HL-60 (cell line): ENCODE data around the gene CHST11.

Experiments used
- DNase-seq, 2 experiments: peaks; one replicate each; pipeline ENCODE4 v3.0.0-alpha.2; 2010 to 2020; ENCODE audit warnings: low read depth in 1 of 2, low spot score in 1 of 2
- H3K27ac ChIP-seq: fragments of 250-450 bp; sonication (Bioruptor Pico); replicated peaks from 2 replicates; pipeline ENCODE4 v1.5.1; 2020; ENCODE audit warnings: mild to moderate bottlenecking, moderate library complexity
- H3K27me3 ChIP-seq: fragments of 250-450 bp; sonication (Bioruptor Pico); 2 replicates; pipeline ENCODE4 v1.5.1; 2021; ENCODE audit warnings: mild to moderate bottlenecking, moderate library complexity; ENCODE audit not compliant: insufficient read depth, poor library complexity, severe bottlenecking
- H3K4me3 ChIP-seq: replicated peaks from 2 replicates; pipeline ENCODE4 v1.5.1; 2011; ENCODE audit warnings: mild to moderate bottlenecking, control low read depth, low read length; ENCODE audit not compliant: insufficient read depth
- GABPA ChIP-seq: IDR thresholded peaks from 2 replicates; pipeline ENCODE4 v1.6.1; 2012; ENCODE audit warnings: low read depth
- POLR2AphosphoS5 ChIP-seq: IDR thresholded peaks from 2 replicates; pipeline ENCODE4 v1.6.1; 2012; ENCODE audit warnings: low read depth
- SPI1 ChIP-seq: IDR thresholded peaks from 2 replicates; pipeline ENCODE4 v1.6.1; 2012; ENCODE audit warnings: low read depth, mild to moderate bottlenecking, borderline replicate concordance
- TF ChIP-seq, protein P1 (sequence below): IDR thresholded peaks from one replicate; pipeline ENCODE4 v1.5.1; 2011; ENCODE audit warnings: low read length, control low read depth, inconsistent platforms; ENCODE audit not compliant: insufficient read depth
- TF ChIP-seq, protein P2 (sequence below): IDR thresholded peaks from 2 replicates; pipeline ENCODE4 v1.6.1; 2012; ENCODE audit warnings: low read depth; ENCODE audit not compliant: insufficient replicate concordance

Gene CHST11

DNA sequence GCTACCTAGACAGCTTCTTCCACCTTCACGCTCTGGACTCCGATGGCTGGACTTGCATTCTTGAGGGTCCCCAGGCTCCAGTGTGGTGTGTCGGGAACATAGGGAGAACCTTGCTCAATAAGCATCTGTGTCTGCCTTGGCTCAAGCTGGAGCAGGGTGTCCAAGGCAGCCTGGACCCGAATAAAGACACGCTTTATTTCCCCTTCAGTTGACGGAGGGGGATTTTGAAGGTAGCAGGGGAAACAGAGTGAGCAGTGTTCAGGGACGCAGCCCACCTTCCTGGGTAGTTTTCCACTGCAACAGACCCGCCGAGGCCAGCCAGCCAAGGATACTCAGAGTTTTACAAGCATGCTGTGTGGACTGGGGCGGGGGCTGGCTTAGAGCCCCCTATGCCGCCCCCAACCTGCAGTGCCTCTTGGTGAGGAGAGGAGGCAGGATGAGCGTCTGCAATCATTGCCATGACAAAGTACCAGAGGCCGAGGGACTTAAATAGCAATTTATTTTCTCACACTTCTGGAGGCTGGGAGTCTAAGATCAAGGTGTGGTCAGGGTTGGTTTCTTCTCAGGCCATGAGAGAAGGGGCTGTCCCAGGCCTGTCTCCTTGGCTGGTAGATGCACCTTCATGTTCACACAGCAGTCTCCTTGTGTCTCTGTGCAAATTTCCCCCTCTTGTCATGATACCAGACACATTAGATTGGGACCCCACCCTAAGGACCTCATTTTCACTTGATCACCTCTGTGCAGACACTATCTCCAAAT is 201.2 kb downstream of the CHST11 start:
- Histone ChIP-seq H3K27ac (no peak overlapping the region), H3K27me3 (no peaks in the 10 kb centered on the region), H3K4me3 (no peak overlapping the region)
- DNase-seq: no peak
- TF ChIP-seq POLR2AphosphoS5: no peak
- no peak for TF ChIP-seq SPI1
- no peak for TF ChIP-seq GABPA
- TF ChIP-seq, protein P1, sequence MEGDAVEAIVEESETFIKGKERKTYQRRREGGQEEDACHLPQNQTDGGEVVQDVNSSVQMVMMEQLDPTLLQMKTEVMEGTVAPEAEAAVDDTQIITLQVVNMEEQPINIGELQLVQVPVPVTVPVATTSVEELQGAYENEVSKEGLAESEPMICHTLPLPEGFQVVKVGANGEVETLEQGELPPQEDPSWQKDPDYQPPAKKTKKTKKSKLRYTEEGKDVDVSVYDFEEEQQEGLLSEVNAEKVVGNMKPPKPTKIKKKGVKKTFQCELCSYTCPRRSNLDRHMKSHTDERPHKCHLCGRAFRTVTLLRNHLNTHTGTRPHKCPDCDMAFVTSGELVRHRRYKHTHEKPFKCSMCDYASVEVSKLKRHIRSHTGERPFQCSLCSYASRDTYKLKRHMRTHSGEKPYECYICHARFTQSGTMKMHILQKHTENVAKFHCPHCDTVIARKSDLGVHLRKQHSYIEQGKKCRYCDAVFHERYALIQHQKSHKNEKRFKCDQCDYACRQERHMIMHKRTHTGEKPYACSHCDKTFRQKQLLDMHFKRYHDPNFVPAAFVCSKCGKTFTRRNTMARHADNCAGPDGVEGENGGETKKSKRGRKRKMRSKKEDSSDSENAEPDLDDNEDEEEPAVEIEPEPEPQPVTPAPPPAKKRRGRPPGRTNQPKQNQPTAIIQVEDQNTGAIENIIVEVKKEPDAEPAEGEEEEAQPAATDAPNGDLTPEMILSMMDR: no peak
- TF ChIP-seq, protein P2, sequence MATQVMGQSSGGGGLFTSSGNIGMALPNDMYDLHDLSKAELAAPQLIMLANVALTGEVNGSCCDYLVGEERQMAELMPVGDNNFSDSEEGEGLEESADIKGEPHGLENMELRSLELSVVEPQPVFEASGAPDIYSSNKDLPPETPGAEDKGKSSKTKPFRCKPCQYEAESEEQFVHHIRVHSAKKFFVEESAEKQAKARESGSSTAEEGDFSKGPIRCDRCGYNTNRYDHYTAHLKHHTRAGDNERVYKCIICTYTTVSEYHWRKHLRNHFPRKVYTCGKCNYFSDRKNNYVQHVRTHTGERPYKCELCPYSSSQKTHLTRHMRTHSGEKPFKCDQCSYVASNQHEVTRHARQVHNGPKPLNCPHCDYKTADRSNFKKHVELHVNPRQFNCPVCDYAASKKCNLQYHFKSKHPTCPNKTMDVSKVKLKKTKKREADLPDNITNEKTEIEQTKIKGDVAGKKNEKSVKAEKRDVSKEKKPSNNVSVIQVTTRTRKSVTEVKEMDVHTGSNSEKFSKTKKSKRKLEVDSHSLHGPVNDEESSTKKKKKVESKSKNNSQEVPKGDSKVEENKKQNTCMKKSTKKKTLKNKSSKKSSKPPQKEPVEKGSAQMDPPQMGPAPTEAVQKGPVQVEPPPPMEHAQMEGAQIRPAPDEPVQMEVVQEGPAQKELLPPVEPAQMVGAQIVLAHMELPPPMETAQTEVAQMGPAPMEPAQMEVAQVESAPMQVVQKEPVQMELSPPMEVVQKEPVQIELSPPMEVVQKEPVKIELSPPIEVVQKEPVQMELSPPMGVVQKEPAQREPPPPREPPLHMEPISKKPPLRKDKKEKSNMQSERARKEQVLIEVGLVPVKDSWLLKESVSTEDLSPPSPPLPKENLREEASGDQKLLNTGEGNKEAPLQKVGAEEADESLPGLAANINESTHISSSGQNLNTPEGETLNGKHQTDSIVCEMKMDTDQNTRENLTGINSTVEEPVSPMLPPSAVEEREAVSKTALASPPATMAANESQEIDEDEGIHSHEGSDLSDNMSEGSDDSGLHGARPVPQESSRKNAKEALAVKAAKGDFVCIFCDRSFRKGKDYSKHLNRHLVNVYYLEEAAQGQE: no peak

DNA sequence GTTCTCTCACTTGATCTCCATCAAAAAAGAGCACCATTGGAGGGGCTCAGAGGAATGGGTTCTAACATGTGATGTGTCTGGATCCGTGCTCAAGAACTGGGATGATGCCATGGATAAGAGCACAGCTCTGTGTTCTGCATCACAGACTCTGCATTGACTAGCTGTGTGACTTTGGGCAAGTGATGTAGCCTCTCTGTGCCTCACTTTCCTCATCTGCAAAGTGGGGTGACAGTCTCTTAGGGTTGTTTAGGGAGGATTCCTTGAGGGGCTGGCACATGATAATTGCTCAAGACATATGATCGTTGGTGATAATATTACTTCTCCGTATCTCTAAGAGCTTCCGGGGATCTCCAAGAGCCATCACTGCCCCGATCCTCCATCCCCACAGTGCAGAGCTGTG is 202.3 kb downstream of the CHST11 start:
- DNase-seq: no peak
- Histone ChIP-seq H3K4me3 (no peak overlapping the region), H3K27ac (no peak overlapping the region), H3K27me3 (no peaks in the 10 kb centered on the region)
- TF ChIP-seq, protein P2: no peak
- TF ChIP-seq GABPA (no peak), SPI1 (no peak), POLR2AphosphoS5 (no peak)

DNA sequence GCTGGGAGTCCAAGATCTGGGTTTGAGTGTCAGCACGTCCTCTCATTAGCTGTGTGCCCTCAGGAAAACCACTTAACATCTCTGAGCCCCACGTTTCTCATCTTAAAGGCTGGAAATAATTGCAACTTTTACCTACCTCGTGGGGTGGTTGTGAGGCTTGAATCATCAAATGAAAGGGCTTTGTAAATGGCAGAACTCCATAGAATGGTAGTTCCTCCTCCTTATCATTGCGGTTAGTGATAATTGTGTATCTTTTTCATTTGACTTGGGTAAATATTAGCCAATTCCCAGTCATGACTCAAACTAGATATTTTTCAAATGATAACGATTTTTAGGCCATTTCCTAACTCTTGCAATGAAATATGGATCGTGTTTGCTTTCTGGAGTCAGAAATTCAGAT is 205.5 kb downstream of the CHST11 start:
- H3K27ac ChIP-seq: no peak overlapping the region
- TF ChIP-seq, protein P2: no peak
- TF ChIP-seq, protein P1: no peak
- no peak for TF ChIP-seq SPI1
- TF ChIP-seq POLR2AphosphoS5: no peak
- no peak for TF ChIP-seq GABPA

More for the DNA sequence above, 205.5 kb downstream of the CHST11 start:
- Histone ChIP-seq H3K27me3 (no peaks in the 10 kb centered on the region), H3K4me3 (no peak overlapping the region)
- DNase-seq: no peak
